Spleen (tissue), 7 donors: ENCODE results near the gene ST6GAL1.

Experiments
- POLR2A ChIP-seq, 3 donors: fragments of 450-650 bp; IDR thresholded peaks; one replicate each; pipeline ENCODE4 v1.5.1; 2017; ENCODE audit warnings: antibody characterized with exemption in 3 of 3, mild to moderate bottlenecking in 1 of 3
- POLR2AphosphoS5 ChIP-seq, 3 donors: sonication (generic); formaldehyde crosslinking; IDR thresholded peaks; one replicate each; pipeline ENCODE4 v1.5.1; 2017; ENCODE audit warnings: antibody characterized with exemption in 3 of 3
- TF ChIP-seq, protein P1 (sequence below), 11 experiments: fragments of 200-600 bp in 7 of 11; fragments of 450-650 bp in 4 of 11; sonication (generic) in 4 of 11; IDR thresholded peaks in 8 of 11; conservative IDR thresholded peaks in 3 of 11; 1 replicate in 7 of 11; 2 replicates in 4 of 11; pipeline versions ENCODE4 v1.4.0 to v1.8.0; 2016 to 2021; ENCODE audit warnings: antibody characterized with exemption in 11 of 11, inconsistent platforms in 4 of 11, mild to moderate bottlenecking in 1 of 11
- donor health status: DM: no; HTN: no; CAD: no; lungs with moderate emphysema.
- donor health status: DM: no; HTN: no; CAD: no.
- donor health status: DM: no; HTN: no; CAD: no.

DNA sequence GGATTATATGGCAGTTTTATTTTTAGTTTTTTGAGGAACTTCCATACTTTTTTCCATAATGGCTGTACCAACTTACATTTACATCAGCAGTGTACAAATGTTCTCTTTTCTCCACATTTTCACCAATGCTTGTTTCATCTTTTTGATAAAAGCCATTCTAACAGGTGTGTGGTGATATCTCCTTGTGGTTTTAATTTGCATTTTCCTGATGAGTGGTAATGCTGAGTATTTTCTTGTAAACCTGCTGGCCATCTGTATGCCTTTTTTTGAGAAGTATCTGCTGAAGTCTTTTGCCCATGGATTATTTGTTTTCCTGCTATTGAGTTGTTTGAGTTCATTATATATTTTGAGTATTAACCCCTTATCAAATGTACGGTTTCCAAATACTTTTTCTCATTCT is 158.4 kb downstream of the ST6GAL1 start:
- TF ChIP-seq POLR2AphosphoS5 (IDR thresholded peaks at IDR 0.05) (no peak), POLR2A (IDR thresholded peaks at IDR 0.05) (no peak)
- TF ChIP-seq, protein P1, sequence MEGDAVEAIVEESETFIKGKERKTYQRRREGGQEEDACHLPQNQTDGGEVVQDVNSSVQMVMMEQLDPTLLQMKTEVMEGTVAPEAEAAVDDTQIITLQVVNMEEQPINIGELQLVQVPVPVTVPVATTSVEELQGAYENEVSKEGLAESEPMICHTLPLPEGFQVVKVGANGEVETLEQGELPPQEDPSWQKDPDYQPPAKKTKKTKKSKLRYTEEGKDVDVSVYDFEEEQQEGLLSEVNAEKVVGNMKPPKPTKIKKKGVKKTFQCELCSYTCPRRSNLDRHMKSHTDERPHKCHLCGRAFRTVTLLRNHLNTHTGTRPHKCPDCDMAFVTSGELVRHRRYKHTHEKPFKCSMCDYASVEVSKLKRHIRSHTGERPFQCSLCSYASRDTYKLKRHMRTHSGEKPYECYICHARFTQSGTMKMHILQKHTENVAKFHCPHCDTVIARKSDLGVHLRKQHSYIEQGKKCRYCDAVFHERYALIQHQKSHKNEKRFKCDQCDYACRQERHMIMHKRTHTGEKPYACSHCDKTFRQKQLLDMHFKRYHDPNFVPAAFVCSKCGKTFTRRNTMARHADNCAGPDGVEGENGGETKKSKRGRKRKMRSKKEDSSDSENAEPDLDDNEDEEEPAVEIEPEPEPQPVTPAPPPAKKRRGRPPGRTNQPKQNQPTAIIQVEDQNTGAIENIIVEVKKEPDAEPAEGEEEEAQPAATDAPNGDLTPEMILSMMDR (IDR thresholded peaks at IDR 0.05 in 8 of 11, conservative IDR thresholded peaks at IDR 0.05 in 3 of 11) = no peak
